Measurements from ENCODE around the gene RALGDS. TPM values are rescaled to one million over a fixed set of nuclear protein-coding genes. Genes with fewer than 3 reads are reported as not detected.

Gene RALGDS
- total RNA-seq, 1 experiment from 2014 or later: 24.8 TPM

GRCh38 chr9:133169102-133169501, 48.1 kb upstream of the RALGDS start:
- H3K4me2 ChIP-seq: no peak overlapping the region
- H3F3A ChIP-seq (ENCODE audit: insufficient read depth, low read depth): peaks cover 4% of the 10 kb centered on the region; the same call in 1 of the 2 replicates

DNA sequence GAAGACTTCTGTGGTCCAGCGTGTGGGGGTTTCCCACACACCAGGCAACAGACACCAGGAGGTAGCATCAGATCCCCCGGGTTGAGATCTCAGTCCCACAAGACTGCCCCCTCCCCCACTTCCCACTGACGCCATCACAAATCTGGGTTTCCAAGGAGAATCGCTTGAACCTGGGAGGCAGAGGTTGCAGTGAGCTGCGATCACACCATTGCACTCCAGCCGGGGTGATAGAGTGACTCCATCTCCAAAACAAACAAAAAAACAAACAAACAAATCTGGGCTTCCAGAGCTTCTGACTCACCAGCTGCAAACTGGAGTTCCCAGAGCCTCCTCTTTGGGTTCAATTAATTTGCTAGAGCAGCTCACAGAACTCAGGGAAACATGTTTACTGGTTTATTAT, 47.4 kb upstream of the RALGDS start:
- DNase-seq: peak in 1 of 2 experiments; percentile 39
- no TSS peak for BruUV-seq (replicated peaks)
- ChIA-PET POLR2A (ENCODE audit: unreplicated experiment) (no interaction called here), CTCF (interaction anchor here (0.7 kb wide), 1 partner anchor 165 kb away, joined by 4 read pairs; no protein-coding TSS in a partner anchor)
- Histone ChIP-seq H3K36me3 (ENCODE audit: low read depth) (no peaks in the 10 kb centered on the region), H4K20me1 (ENCODE audit: insufficient read depth) (no peaks in the 10 kb centered on the region), H3K4me2 (no peak overlapping the region), H3K4me1 (replicated peaks; ENCODE audit: insufficient read depth) (no peaks in the 10 kb centered on the region), H3K27me3 (ENCODE audit: insufficient read depth, low read depth) (peaks cover 16% of the 10 kb centered on the region), H2AFZ (no peak overlapping the region), H3F3A (ENCODE audit: insufficient read depth, low read depth) (peaks cover 4% of the 10 kb centered on the region; the same call in 1 of the 2 replicates), H3K27ac (no peak overlapping the region), H3K9me2 (ENCODE audit: insufficient read depth) (no peaks in the 10 kb centered on the region), H3K9me3 (ENCODE audit: insufficient read depth, low read depth) (no peaks in the 10 kb centered on the region), H3K79me2 (ENCODE audit: low read depth) (no peaks in the 10 kb centered on the region), H3K4me3 (no peak overlapping the region)
- intact Hi-C loops (cut with micrococcal nuclease; ENCODE audit: unreplicated experiment): no loop called here
- TF ChIP-seq, protein P1, sequence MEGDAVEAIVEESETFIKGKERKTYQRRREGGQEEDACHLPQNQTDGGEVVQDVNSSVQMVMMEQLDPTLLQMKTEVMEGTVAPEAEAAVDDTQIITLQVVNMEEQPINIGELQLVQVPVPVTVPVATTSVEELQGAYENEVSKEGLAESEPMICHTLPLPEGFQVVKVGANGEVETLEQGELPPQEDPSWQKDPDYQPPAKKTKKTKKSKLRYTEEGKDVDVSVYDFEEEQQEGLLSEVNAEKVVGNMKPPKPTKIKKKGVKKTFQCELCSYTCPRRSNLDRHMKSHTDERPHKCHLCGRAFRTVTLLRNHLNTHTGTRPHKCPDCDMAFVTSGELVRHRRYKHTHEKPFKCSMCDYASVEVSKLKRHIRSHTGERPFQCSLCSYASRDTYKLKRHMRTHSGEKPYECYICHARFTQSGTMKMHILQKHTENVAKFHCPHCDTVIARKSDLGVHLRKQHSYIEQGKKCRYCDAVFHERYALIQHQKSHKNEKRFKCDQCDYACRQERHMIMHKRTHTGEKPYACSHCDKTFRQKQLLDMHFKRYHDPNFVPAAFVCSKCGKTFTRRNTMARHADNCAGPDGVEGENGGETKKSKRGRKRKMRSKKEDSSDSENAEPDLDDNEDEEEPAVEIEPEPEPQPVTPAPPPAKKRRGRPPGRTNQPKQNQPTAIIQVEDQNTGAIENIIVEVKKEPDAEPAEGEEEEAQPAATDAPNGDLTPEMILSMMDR (conservative IDR thresholded peaks at IDR 0.05): no peak
- TF ChIP-seq EZH2 (IDR thresholded peaks at IDR 0.05; ENCODE audit: low read depth): no peak

More at GRCh38 chr9:133169102-133169501, 48.1 kb upstream of the RALGDS start:
- Histone ChIP-seq H3K9me3 (ENCODE audit: insufficient read depth, low read depth) (no peaks in the 10 kb centered on the region), H3K27ac (no peak overlapping the region), H4K20me1 (ENCODE audit: insufficient read depth) (no peaks in the 10 kb centered on the region), H3K27me3 (ENCODE audit: insufficient read depth, low read depth) (peaks cover 23% of the 10 kb centered on the region), H3K9me2 (ENCODE audit: insufficient read depth) (no peaks in the 10 kb centered on the region), H3K4me1 (replicated peaks; ENCODE audit: insufficient read depth) (no peaks in the 10 kb centered on the region), H3K36me3 (ENCODE audit: low read depth) (no peaks in the 10 kb centered on the region), H3K4me3 (no peak overlapping the region), H2AFZ (no peak overlapping the region), H3K79me2 (ENCODE audit: low read depth) (no peaks in the 10 kb centered on the region)
- ChIA-PET CTCF (no interaction called here), POLR2A (ENCODE audit: unreplicated experiment) (no interaction called here)
- TF ChIP-seq, protein P1 (conservative IDR thresholded peaks at IDR 0.05): no peak
- no peak for TF ChIP-seq EZH2 (IDR thresholded peaks at IDR 0.05; ENCODE audit: low read depth)
- no TSS peak for BruUV-seq (replicated peaks)
- DNase-seq: no peak
- intact Hi-C loops (cut with micrococcal nuclease; ENCODE audit: unreplicated experiment): no loop called here

GRCh38 chr9:133167769-133168168, 46.7 kb upstream of the RALGDS start:
- no peaks in the 10 kb centered on the region for H3K4me1 ChIP-seq (replicated peaks; ENCODE audit: insufficient read depth)
- intact Hi-C loops (cut with micrococcal nuclease; ENCODE audit: unreplicated experiment): no loop called here
- no peaks in the 10 kb centered on the region for H3K9me3 ChIP-seq (ENCODE audit: insufficient read depth, low read depth)
- no peaks in the 10 kb centered on the region for H3K9me2 ChIP-seq (ENCODE audit: insufficient read depth)
- H3K4me2 ChIP-seq: no peak overlapping the region
- H3F3A ChIP-seq (ENCODE audit: insufficient read depth, low read depth): peaks cover 4% of the 10 kb centered on the region; the same call in 1 of the 2 replicates
- H3K79me2 ChIP-seq (ENCODE audit: low read depth): no peaks in the 10 kb centered on the region
- no TSS peak for BruUV-seq (replicated peaks)
- TF ChIP-seq, protein P1 (conservative IDR thresholded peaks at IDR 0.05): no peak
- TF ChIP-seq EZH2 (IDR thresholded peaks at IDR 0.05; ENCODE audit: low read depth): no peak
- H4K20me1 ChIP-seq (ENCODE audit: insufficient read depth): no peaks in the 10 kb centered on the region
- ChIA-PET POLR2A (ENCODE audit: unreplicated experiment) (no interaction called here), CTCF (no interaction called here)
- peaks cover 9% of the 10 kb centered on the region; the same call in 1 of the 2 replicates for H3K27me3 ChIP-seq (ENCODE audit: insufficient read depth, low read depth)
- H3K36me3 ChIP-seq (ENCODE audit: low read depth): no peaks in the 10 kb centered on the region
- peak in 1 of 2 experiments; percentile 22 for DNase-seq
- H3K4me3 ChIP-seq: no peak overlapping the region
- H3K27ac ChIP-seq: no peak overlapping the region
- no peak overlapping the region for H2AFZ ChIP-seq

All from PC-9 (cell line).